Heart left ventricle (tissue), 16 donors: ENCODE results near the gene KNL1. TPM values are rescaled to one million over a fixed set of nuclear protein-coding genes. Genes with fewer than 3 reads are reported as not detected.
"Not testable (repeated sequence)": the region's sequence is repeated elsewhere in the genome, so short reads cannot be mapped to it uniquely, and the experiment has no call there.

Experiments used
- ATAC-seq, 4 donors: fragments of 200-7000 bp; cut with Tn5 transposase; one replicate each; pipeline ENCODE4 v1.9.1; 2020 to 2022; ENCODE audit warnings: moderate library complexity in 4 of 4, mild to moderate bottlenecking in 3 of 4, moderate number of reproducible peaks in 1 of 4
- DNase-seq, 5 donors: peaks; one replicate each; pipeline ENCODE4 v3.0.0-alpha.2; 2020
- H3K27ac ChIP-seq, 12 donors: fragments of 200-600 bp; sonication (generic) in 4 of 12; one replicate each; pipeline versions ENCODE4 v1.5.0 to v1.8.0; 2016 to 2022; ENCODE audit warnings: mild to moderate bottlenecking in 2 of 12
- H3K27me3 ChIP-seq, 9 donors: fragments of 200-600 bp; sonication (generic) in 2 of 9; one replicate each; pipeline versions ENCODE4 v1.5.1 to v1.8.0; 2016 to 2022; ENCODE audit warnings: mild to moderate bottlenecking in 3 of 9
- H3K36me3 ChIP-seq, 9 donors: fragments of 200-600 bp; sonication (generic) in 2 of 9; one replicate each; pipeline versions ENCODE4 v1.5.0 to v1.8.0; 2018 to 2022; ENCODE audit warnings: mild to moderate bottlenecking in 2 of 9
- H3K4me1 ChIP-seq, 12 donors: fragments of 200-600 bp; sonication (generic) in 4 of 12; one replicate each; pipeline versions ENCODE4 v1.5.0 to v1.8.0; 2016 to 2022; ENCODE audit warnings: mild to moderate bottlenecking in 3 of 12
- H3K4me3 ChIP-seq, 12 donors: fragments of 200-600 bp; sonication (generic) in 4 of 12; one replicate each; pipeline versions ENCODE4 v1.5.0 to v1.8.0; 2017 to 2022; ENCODE audit warnings: mild to moderate bottlenecking in 9 of 12, moderate library complexity in 4 of 12
- H3K9me3 ChIP-seq, 12 donors: fragments of 200-600 bp; sonication (generic) in 4 of 12; one replicate each; pipeline versions ENCODE4 v1.5.0 to v1.8.0; 2016 to 2022; ENCODE audit warnings: mild to moderate bottlenecking in 1 of 12
- CTCF ChIP-seq, 12 donors: fragments of 200-600 bp; sonication (generic) in 4 of 12; IDR thresholded peaks; one replicate each; pipeline versions ENCODE4 v1.5.0 to v1.8.0; 2018 to 2022; ENCODE audit warnings: antibody characterized with exemption in 12 of 12, mild to moderate bottlenecking in 5 of 12
- POLR2A ChIP-seq, 2 donors: fragments of 450-650 bp; IDR thresholded peaks; one replicate each; pipeline ENCODE4 v1.6.1; 2017; ENCODE audit warnings: antibody characterized with exemption in 2 of 2, mild to moderate bottlenecking in 2 of 2, moderate library complexity in 2 of 2
- WGBS, 4 donors: extraction: QIAGEN DNeasy Blood & Tissue Kit in 2 of 4; methylation state at CpG; one replicate each; pipeline versions ENCODE4 v1.1.5 to v1.1.7; 2013 to 2018; 5-methylcytosine and 5-hydroxymethylcytosine counted together
- intact Hi-C, 10 donors: fragments of 100-400 bp; cut with DNase I; formaldehyde crosslinking; loops; one replicate each; pipeline versions ENCODE4 v1.11.1 to v1.14.2; 2022
- polyA plus RNA-seq, 2 donors: library from polyadenylated mRNA; stranded (reverse); fragments of 200-250 nt; gene quantifications; one replicate each; pipeline ENCODE4 v1.2.3, GENCODE V29; 2013
- total RNA-seq, 9 donors: library from RNA; depleted of rRNA in 2 of 9; stranded (reverse); fragments of >200 nt in 2 of 9; fragmentation: NEBNext Ultra II Directional in 3 of 9; extraction: Animal tissue kit (Norgen Biotek cat#: 25700) in 3 of 9; gene quantifications; one replicate each; pipeline versions ENCODE4 v1.1.0 to v1.2.4, GENCODE V29; 2016 to 2023
- donor health status: ischemic (EF 13 %, LVEDD 7.1; RV severe dilation, severe dysfunction).
- donor health status: healthy with polysubstance abuse.
- donor health status: DM: no; HTN: yes; CAD: no.
- donor health status: DM: no; HTN: no; CAD: no.
- donor health status: ischemic (EF 25% LVEDD 6.9; RV normal size, moderate dysfunction).
- donor health status: ischemic (EF 25% LVEDD 5.7; RV mildly dilated, moderate dysfunction).
- donor health status: healthy.
- donor health status: DM: yes; HTN: yes; CAD: no.
- donor health status: ischemic (EF 35%, LVEDD 5.7; RV mildly dilated, moderate dysfunction).
- donor health status: nonischemic (EF 11% LVEDD 7.7; RV severe dilation, severe dysfunction).
- donor health status: DM: yes; HTN: yes; CAD: no.
- donor health status: PGD.
- donor health status: ischemic (EF 29% LVEDD 5.4; RV normal size, mild dysfunction).
- donor health status: nonischemic (EF 23%, LVEDD 6.1; RV moderate dilation, normal function).

The KNL1 gene
- total and polyA plus RNA-seq, 11 donors, result 0.04 to 5.9 (median 0.62) TPM; not detected in 1

- Histone ChIP-seq H3K4me3 (no peak overlapping the region), H3K36me3 (peaks cover 0 to 7% (median 0%) of the 10 kb centered on the region in 9 donors), H3K9me3 (no peaks in the 10 kb centered on the region), H3K27me3 (no peaks in the 10 kb centered on the region), H3K4me1 (no peaks in the 10 kb centered on the region), H3K27ac (no peak overlapping the region)
- WGBS, 4 donors, result 92 to 99% (median 93%) methylated on average over 1 of the region's 1 CpG
- DNase-seq (no peak), ATAC-seq (no peak)
- intact Hi-C loops, result no loop called here
- TF ChIP-seq CTCF (IDR thresholded peaks at IDR 0.05), result no peak
- no peak for TF ChIP-seq POLR2A (IDR thresholded peaks at IDR 0.05)
These were observed 53.5 kb downstream of the KNL1 start for GRCh38 chr15:40647523-40647922.

- Histone ChIP-seq H3K4me1 (no peaks in the 10 kb centered on the region), H3K27me3 (no peaks in the 10 kb centered on the region), H3K9me3 (no peaks in the 10 kb centered on the region), H3K27ac (no peak overlapping the region), H3K4me3 (no peak overlapping the region), H3K36me3 (peaks cover 0 to 6% (median 0%) of the 10 kb centered on the region in 9 donors)
- no peak for ATAC-seq
- TF ChIP-seq CTCF (IDR thresholded peaks at IDR 0.05) (no peak), POLR2A (IDR thresholded peaks at IDR 0.05) (no peak)
- intact Hi-C loops, result no loop called here
- DNase-seq, result no peak
These were observed 56.4 kb downstream of the KNL1 start for GRCh38 chr15:40650479-40650878.

GRCh38 chr15:40660686-40661085, 66.6 kb downstream of the KNL1 start:
- no peak overlapping the region for H3K4me3 ChIP-seq
- H3K27ac ChIP-seq, result no peak overlapping the region
- no peaks in the 10 kb centered on the region for H3K27me3 ChIP-seq
- ATAC-seq (no peak), DNase-seq (no peak)
- no peaks in the 10 kb centered on the region for H3K9me3 ChIP-seq
- intact Hi-C loops, result no loop called here
- TF ChIP-seq POLR2A (IDR thresholded peaks at IDR 0.05) (no peak), CTCF (IDR thresholded peaks at IDR 0.05) (no peak)
- H3K36me3 ChIP-seq, result peaks cover 0 to 9% (median 0%) of the 10 kb centered on the region in 9 donors
- no peaks in the 10 kb centered on the region for H3K4me1 ChIP-seq
- 95 to 98% (median 96%) methylated on average over 5 of the region's 5 CpGs for WGBS, 4 donors

- no peak for DNase-seq
- Histone ChIP-seq H3K36me3 (peaks cover 0 to 5% (median 0%) of the 10 kb centered on the region in 9 donors), H3K9me3 (no peaks in the 10 kb centered on the region), H3K27ac (no peak overlapping the region), H3K4me3 (no peak overlapping the region), H3K4me1 (no peaks in the 10 kb centered on the region), H3K27me3 (no peaks in the 10 kb centered on the region)
- TF ChIP-seq POLR2A (IDR thresholded peaks at IDR 0.05), result no peak
- TF ChIP-seq CTCF (IDR thresholded peaks at IDR 0.05), result no peak
- no peak for ATAC-seq
- 95 to 98% (median 97%) methylated on average over 7 of the region's 7 CpGs for WGBS, 4 donors
- intact Hi-C loops, result no loop called here
These were observed 70.9 kb downstream of the KNL1 start for GRCh38 chr15:40664909-40665308.

- H3K4me3 ChIP-seq, H3K27me3 ChIP-seq, H3K9me3 ChIP-seq, DNase-seq, H3K27ac ChIP-seq, H3K4me1 ChIP-seq, ATAC-seq, H3K36me3 ChIP-seq: not testable (repeated sequence)
- 87 to 94% (median 91%) methylated on average over 5 to 6 of the region's 6 CpGs for WGBS, 4 donors
- intact Hi-C loops, result loop anchor here in 6 of 10 donors (5.0 to 10.0 kb wide), 4 partner anchors 106 to 219 kb away; partner anchors contain the start of gene VPS18 (in 4 of the 6)
These were observed 82.2 kb downstream of the KNL1 start for GRCh38 chr15:40676290-40676689.

- 94 to 99% (median 96%) methylated on average over 19 to 38 of the region's 38 CpGs for WGBS, 4 donors
- ATAC-seq, result not testable (repeated sequence)
These were observed 82.9 kb downstream of the KNL1 start for GRCh38 chr15:40676906-40677305.

More at GRCh38 chr15:40676906-40677305, 82.9 kb downstream of the KNL1 start:
- intact Hi-C loops, result loop anchor here in 6 of 10 donors (5.0 to 10.0 kb wide), 4 partner anchors 105 to 218 kb away; partner anchors contain the start of gene VPS18 (in 4 of the 6)
- not testable (repeated sequence) for H3K27me3 ChIP-seq, H3K4me3 ChIP-seq, H3K36me3 ChIP-seq, H3K9me3 ChIP-seq, H3K4me1 ChIP-seq, H3K27ac ChIP-seq, DNase-seq
